Sigmoid colon (tissue), 4 donors: ENCODE measurements around the gene EEF1AKMT2.

Source experiments
- CTCF ChIP-seq, 4 experiments: fragments of 450-650 bp in 3 of 4; fragments of 200-600 bp in 1 of 4; IDR thresholded peaks; one replicate each; pipeline ENCODE4 v1.5.1; 2016 to 2019; ENCODE audit warnings: antibody characterized with exemption in 4 of 4, mild to moderate bottlenecking in 3 of 4, moderate library complexity in 2 of 4
- EP300 ChIP-seq, 4 donors: sonication (generic); formaldehyde crosslinking; IDR thresholded peaks; one replicate each; pipeline ENCODE4 v1.6.1; 2017; ENCODE audit warnings: antibody characterized with exemption in 4 of 4
- POLR2A ChIP-seq, 2 donors: fragments of 450-650 bp; IDR thresholded peaks; one replicate each; pipeline ENCODE4 v1.6.1; 2016; ENCODE audit warnings: antibody characterized with exemption in 2 of 2, mild to moderate bottlenecking in 2 of 2, moderate library complexity in 2 of 2
- POLR2AphosphoS5 ChIP-seq, 4 donors: sonication (generic); formaldehyde crosslinking; IDR thresholded peaks; one replicate each; pipeline ENCODE4 v1.6.1; 2017; ENCODE audit warnings: antibody characterized with exemption in 4 of 4

DNA sequence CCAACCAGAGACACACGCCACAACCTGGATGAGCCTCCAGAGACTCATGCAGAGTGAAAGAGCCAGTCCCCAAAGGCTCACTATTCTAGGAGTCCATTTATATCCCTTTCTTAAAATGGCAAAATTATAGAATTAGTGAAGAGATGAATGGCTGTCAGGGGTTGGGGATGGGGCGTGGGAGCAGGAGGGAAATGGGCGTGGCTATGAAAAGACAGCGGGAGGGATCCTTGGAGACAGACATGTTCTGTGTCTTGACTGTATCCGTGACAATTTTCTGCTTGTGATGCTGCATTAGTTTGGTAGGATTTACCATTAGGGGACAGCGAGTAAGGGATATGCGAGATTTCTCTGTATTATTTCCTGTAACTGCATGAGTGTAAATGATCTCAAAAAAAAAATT lies 80.5 kb downstream of the EEF1AKMT2 start:
- TF ChIP-seq CTCF (IDR thresholded peaks at IDR 0.05) = no peak
- no peak for TF ChIP-seq POLR2A (IDR thresholded peaks at IDR 0.05)
- TF ChIP-seq POLR2AphosphoS5 (IDR thresholded peaks at IDR 0.05) = no peak
- no peak for TF ChIP-seq EP300 (IDR thresholded peaks at IDR 0.05)
